Kidney (tissue), 14 donors: Measurements from ENCODE around the gene USP9X. TPM values are rescaled to one million over a fixed set of nuclear protein-coding genes. Genes with fewer than 3 reads are reported as not detected.
A peak's percentile ranks its signal among the peaks of the same experiment; 100 is the strongest.

Experiments used
- DNase-seq, 5 donors: peaks; one replicate each; pipeline ENCODE4 v3.0.0-alpha.2; 2013 to 2020
- FAIRE-seq: peaks from 2 replicates; lab custom pipeline; 2012; peaks lifted over from hg19 to GRCh38; lab: Jason Lieb, UNC
- H3K27ac ChIP-seq, 2 donors: one replicate each; pipeline ENCODE4 v1.7.0; 2013; ENCODE audit warnings: low read depth in 2 of 2, low read length in 2 of 2, inconsistent platforms in 1 of 2
- H3K27me3 ChIP-seq: one replicate; pipeline ENCODE4 v1.7.1; 2013; ENCODE audit warnings: low read length, inconsistent platforms; ENCODE audit not compliant: control insufficient read depth, insufficient read depth
- H3K36me3 ChIP-seq, 3 donors: one replicate each; pipeline versions ENCODE4 v1.7.0 to v1.7.1; 2013; ENCODE audit warnings: low read length in 3 of 3, control low read depth in 1 of 3, inconsistent platforms in 1 of 3; ENCODE audit not compliant: insufficient read depth in 3 of 3, control insufficient read depth in 2 of 3
- H3K4me1 ChIP-seq, 3 donors: one replicate each; pipeline versions ENCODE4 v1.7.0 to v1.7.1; 2013; ENCODE audit warnings: low read length in 3 of 3, inconsistent platforms in 1 of 3, low read depth in 1 of 3; ENCODE audit not compliant: control insufficient read depth in 2 of 3, insufficient read depth in 2 of 3
- H3K4me3 ChIP-seq, 3 donors: one replicate each; pipeline versions ENCODE4 v1.7.0 to v1.8.1; 2013; ENCODE audit warnings: low read length in 3 of 3, control low read depth in 1 of 3, inconsistent platforms in 1 of 3
- H3K9ac ChIP-seq, 3 donors: one replicate each; pipeline versions ENCODE4 v1.7.0 to v1.7.1; 2013; ENCODE audit warnings: low read length in 3 of 3, control low read depth in 1 of 3, inconsistent platforms in 1 of 3
- H3K9me3 ChIP-seq, 3 donors: one replicate each; pipeline versions ENCODE4 v1.7.0 to v1.7.1; 2013; ENCODE audit warnings: low read length in 3 of 3, control low read depth in 1 of 3, inconsistent platforms in 1 of 3; ENCODE audit not compliant: control insufficient read depth in 2 of 3, insufficient read depth in 1 of 3
- CTCF ChIP-seq: IDR thresholded peaks from 3 replicates; pipeline ENCODE4 v1.5.1; 2012; ENCODE audit warnings: mild to moderate bottlenecking, moderate library complexity, borderline replicate concordance; ENCODE audit not compliant: insufficient read depth; ENCODE audit errors: extremely low read depth
- intact Hi-C: fragments of 100-400 bp; cut with DNase I; formaldehyde crosslinking; loops from one replicate; pipeline ENCODE4 v1.11.1; 2022
- polyA plus RNA-seq: library from polyadenylated mRNA; stranded (reverse); fragments of 350-450 nt; fragmentation: Illumina TruSeq; extraction: RNeasy Lipid Tissue Mini Kit (QIAGEN cat#74804); gene quantifications from one replicate; pipeline ENCODE4 v1.2.3, GENCODE V29; 2014; ENCODE audit warnings: low read depth, low replicate concordance; ENCODE audit not compliant: insufficient read depth
- total RNA-seq: library from RNA; stranded (reverse); fragmentation: NEBNext Ultra II Directional; extraction: Animal tissue kit (Norgen Biotek cat#: 25700); gene quantifications from one replicate; pipeline ENCODE4 v1.2.1, GENCODE V29; 2021
- donor health status: control.
- donor health status: control.
- donor health status: control.
- donor health status: control.
- donor health status: control.
- donor health status: DM: yes; HTN: yes; CAD: no.
- donor health status: Normal renal cell carcinoma (clear cell type).

Gene USP9X
- total and polyA plus RNA-seq, 2 donors from 2014 or later = 12.0 to 86.8 TPM

- TF ChIP-seq CTCF = no peak
- H3K27me3 ChIP-seq = peaks cover 2% of the 10 kb centered on the region
- peaks cover 0 to 12% (median 5%) of the 10 kb centered on the region in 3 donors for H3K4me1 ChIP-seq
- FAIRE-seq = no peak
- no peaks in the 10 kb centered on the region for H3K9me3 ChIP-seq
- no peaks in the 10 kb centered on the region for H3K36me3 ChIP-seq
- no peak for DNase-seq
- H3K4me3 ChIP-seq = no peak overlapping the region
- no peak overlapping the region for H3K27ac ChIP-seq
- no peak overlapping the region for H3K9ac ChIP-seq
- intact Hi-C loops = no loop called here
Measured at GRCh38 chrX:41096339-41096955, 11.2 kb downstream of the USP9X start.

- FAIRE-seq (no peak), DNase-seq (no peak)
- Histone ChIP-seq H3K27me3 (peaks cover 2% of the 10 kb centered on the region), H3K27ac (no peak overlapping the region), H3K36me3 (no peaks in the 10 kb centered on the region), H3K4me1 (peaks cover 0 to 5% (median 5%) of the 10 kb centered on the region in 3 donors), H3K4me3 (no peak overlapping the region), H3K9me3 (no peaks in the 10 kb centered on the region), H3K9ac (no peak overlapping the region)
- intact Hi-C loops = no loop called here
- no peak for TF ChIP-seq CTCF
Measured at GRCh38 chrX:41097326-41097725, 12.1 kb downstream of the USP9X start.

DNA sequence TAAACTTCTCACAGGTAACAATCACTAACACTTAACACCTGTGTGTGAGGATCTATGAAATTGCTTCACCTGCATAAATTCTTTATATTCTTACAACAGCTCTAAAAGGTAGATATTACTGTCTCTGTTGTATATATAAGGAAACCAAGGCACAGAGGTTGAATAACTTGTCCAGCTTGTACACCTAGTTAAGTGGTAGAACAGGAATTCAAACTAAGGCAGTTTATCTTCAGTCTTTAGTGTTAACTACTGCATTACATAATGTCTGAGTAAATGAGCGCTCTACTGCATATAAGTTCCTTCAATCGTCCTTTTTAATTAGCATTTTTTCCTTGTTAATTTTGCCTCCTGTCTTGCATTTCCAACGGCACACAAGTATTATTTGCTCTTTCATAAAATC, 15.0 kb downstream of the USP9X start:
- Histone ChIP-seq H3K36me3 (no peaks in the 10 kb centered on the region), H3K9ac (no peak overlapping the region), H3K4me1 (peaks cover 0 to 5% (median 4%) of the 10 kb centered on the region in 3 donors), H3K27me3 (peaks cover 6% of the 10 kb centered on the region), H3K4me3 (no peak overlapping the region), H3K27ac (no peak overlapping the region), H3K9me3 (no peaks in the 10 kb centered on the region)
- intact Hi-C loops = no loop called here
- peak; percentile 3 for FAIRE-seq
- DNase-seq = no peak
- no peak for TF ChIP-seq CTCF
